VCaP (cell line): Measurements from ENCODE around the gene IL1RAP.

Experiments
- H3K27ac ChIP-seq: fragments of 450-650 bp; 2 replicates; pipeline ENCODE4 v1.5.1; 2017
- TF ChIP-seq, protein P1 (sequence below): fragments of 450-650 bp; conservative IDR thresholded peaks from 2 replicates; pipeline ENCODE4 v1.5.1; 2017; ENCODE audit warnings: mild to moderate bottlenecking, moderate library complexity

Gene IL1RAP

DNA sequence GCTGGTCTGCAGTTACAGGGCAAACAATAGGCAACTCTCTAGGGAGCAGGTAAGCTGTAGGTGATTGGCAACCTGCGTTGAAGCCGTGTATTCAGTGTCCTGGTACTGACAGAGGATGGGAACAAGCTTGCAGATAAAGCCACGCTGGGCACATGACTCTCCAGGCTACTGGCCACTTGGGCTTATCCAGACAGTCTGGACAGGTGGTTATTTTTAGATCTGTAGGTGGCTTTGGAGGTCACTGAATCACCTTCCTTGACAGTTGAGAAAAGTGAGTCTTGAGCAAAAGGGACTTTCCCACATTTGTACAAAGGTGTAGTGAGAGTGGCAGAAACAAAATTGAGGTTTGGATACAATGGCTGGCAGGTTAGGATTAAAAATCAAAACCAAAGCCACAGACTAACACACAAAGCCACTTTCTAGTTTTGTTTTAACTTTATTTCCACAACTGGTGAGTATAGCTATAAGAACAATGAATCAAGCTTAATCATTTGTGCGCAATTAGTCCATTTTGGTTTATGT lies 22.3 kb upstream of the IL1RAP start:
- H3K27ac ChIP-seq, result no peak overlapping the region
- TF ChIP-seq, protein P1, sequence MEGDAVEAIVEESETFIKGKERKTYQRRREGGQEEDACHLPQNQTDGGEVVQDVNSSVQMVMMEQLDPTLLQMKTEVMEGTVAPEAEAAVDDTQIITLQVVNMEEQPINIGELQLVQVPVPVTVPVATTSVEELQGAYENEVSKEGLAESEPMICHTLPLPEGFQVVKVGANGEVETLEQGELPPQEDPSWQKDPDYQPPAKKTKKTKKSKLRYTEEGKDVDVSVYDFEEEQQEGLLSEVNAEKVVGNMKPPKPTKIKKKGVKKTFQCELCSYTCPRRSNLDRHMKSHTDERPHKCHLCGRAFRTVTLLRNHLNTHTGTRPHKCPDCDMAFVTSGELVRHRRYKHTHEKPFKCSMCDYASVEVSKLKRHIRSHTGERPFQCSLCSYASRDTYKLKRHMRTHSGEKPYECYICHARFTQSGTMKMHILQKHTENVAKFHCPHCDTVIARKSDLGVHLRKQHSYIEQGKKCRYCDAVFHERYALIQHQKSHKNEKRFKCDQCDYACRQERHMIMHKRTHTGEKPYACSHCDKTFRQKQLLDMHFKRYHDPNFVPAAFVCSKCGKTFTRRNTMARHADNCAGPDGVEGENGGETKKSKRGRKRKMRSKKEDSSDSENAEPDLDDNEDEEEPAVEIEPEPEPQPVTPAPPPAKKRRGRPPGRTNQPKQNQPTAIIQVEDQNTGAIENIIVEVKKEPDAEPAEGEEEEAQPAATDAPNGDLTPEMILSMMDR, result no peak

DNA sequence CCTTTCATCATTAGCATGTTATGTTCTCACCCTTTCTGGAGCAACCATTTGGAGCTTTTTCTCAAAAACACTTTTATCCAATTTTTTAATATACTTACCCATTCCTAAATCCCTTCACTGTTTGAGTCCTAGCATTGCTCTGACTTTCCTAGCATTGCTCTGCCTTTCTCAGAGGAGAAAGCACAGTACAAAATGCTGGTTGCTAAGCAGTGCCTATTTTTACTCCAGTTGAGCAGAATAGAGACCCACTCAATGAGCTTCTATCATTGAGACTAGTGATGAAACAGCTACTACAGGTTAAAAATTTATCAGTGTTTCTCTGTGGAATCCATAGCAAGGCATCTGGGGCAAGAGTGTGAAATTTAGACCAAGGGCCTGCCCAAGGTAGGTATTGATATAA lies 21.8 kb upstream of the IL1RAP start:
- TF ChIP-seq, protein P1, result no peak
- H3K27ac ChIP-seq, result no peak overlapping the region

DNA sequence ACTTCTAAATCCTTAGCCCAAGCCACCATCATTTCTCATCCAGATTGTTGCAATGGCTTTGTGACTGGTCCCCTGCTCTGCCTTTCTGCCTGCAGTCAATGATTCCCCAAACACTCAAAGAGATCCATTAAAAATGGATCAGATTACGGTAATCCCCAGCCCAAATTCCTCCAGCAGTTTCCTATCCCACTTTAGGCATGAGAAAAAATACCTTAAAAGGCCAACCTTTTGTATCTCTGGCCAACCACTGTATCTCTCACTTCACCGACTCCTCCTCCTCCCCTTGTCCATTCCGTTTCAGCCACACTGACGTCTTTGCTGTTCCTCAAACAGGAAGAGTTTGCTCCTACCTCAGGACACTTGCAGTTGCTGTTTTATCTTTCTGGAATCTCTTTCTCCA lies 20.9 kb upstream of the IL1RAP start:
- TF ChIP-seq, protein P1, result no peak
- no peak overlapping the region for H3K27ac ChIP-seq

DNA sequence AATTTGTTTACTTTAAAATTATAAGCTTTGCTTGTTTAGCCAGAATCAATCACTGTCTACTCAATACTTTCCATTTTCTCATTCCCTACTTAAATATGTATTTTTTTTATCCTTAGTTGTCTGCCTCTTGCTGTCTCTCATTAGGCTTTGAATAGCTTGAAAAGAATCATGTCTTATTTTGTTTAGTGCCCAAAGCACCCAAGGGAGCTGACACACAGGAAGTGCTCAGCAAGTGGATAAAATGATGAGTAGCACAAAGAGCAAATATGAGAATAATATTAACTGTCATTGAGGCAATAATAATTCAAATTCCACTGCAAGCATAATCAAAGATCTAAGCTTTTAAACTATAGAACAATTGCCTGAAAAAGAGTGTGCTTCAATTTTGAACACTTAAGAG lies 19.0 kb upstream of the IL1RAP start:
- H3K27ac ChIP-seq, result no peak overlapping the region
- TF ChIP-seq, protein P1, result no peak

DNA sequence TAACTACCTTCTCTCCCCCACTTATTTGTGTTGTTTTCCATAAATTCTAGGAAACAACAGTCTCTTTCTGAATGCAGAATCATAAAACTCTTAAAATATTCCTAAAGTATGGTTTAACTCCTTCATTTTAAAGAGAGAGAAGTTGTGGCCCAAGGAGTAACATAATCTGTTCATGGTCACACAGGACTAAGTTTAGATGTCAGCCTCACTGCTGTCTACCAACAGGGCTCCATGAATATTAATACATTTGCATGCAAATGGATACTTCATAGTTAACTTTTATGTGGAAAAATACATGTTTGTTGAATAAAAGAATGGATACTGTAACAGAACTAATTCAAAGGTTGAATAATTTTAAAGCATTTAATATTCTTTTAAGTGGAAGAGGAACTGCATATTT lies 18.5 kb upstream of the IL1RAP start:
- TF ChIP-seq, protein P1, result no peak
- no peak overlapping the region for H3K27ac ChIP-seq

- H3K27ac ChIP-seq, result no peak overlapping the region
- TF ChIP-seq, protein P1, result no peak
These were observed 18.1 kb upstream of the IL1RAP start for GRCh38 chr3:190495796-190496195.

GRCh38 chr3:190496859-190497258 lies 17.0 kb upstream of the IL1RAP start:
- no peak overlapping the region for H3K27ac ChIP-seq
- TF ChIP-seq, protein P1, result no peak
